Kasumi-1 (cell line): ENCODE results near the gene MMRN2.
A peak's percentile ranks its signal among the peaks of the same experiment; 100 is the strongest.
"Not testable (repeated sequence)": the region's sequence is repeated elsewhere in the genome, so short reads cannot be mapped to it uniquely, and the experiment has no call there.

Source experiments
- DNase-seq, 2 experiments: peaks; one replicate each; lab custom pipeline; 2025; lab: John Stamatoyannopoulos, UW

The MMRN2 gene

DNA sequence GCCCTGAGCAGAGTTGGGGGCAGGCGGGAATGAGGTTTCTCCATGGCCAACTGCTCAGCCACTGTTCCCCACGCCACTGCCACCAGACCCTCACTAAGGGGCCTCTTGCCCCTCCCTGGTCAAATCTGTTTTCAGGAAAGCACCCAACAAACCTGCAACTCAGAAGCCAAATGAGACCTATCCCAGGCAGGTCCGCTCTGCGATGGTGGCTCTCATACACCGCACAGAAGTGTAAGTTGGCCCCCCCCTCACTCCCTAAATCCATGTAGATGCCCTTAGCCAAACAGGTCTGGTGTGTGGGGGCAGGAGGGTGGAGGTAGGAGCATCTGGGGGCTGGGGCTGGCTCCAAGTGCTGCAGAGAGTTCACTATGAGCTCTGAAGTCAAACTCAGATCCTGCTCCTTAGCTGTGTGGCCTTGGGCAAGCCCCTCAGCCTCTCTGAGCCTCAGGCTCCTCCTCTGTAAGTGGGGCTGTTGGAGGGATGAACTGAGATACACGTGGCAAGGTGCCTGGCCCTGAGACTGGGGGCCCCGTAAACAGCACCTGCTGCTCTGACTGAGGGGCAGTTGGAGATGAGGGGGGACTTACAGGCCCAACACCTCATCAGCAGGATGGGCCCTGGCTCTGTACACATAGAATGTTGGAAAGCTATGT lies 1.1 kb downstream of the MMRN2 start:
- DNase-seq, result no peak

GRCh38 chr10:86955501-86956194 lies 1.8 kb downstream of the MMRN2 start:
- peak in 1 of 2 experiments; percentile 22 for DNase-seq

DNA sequence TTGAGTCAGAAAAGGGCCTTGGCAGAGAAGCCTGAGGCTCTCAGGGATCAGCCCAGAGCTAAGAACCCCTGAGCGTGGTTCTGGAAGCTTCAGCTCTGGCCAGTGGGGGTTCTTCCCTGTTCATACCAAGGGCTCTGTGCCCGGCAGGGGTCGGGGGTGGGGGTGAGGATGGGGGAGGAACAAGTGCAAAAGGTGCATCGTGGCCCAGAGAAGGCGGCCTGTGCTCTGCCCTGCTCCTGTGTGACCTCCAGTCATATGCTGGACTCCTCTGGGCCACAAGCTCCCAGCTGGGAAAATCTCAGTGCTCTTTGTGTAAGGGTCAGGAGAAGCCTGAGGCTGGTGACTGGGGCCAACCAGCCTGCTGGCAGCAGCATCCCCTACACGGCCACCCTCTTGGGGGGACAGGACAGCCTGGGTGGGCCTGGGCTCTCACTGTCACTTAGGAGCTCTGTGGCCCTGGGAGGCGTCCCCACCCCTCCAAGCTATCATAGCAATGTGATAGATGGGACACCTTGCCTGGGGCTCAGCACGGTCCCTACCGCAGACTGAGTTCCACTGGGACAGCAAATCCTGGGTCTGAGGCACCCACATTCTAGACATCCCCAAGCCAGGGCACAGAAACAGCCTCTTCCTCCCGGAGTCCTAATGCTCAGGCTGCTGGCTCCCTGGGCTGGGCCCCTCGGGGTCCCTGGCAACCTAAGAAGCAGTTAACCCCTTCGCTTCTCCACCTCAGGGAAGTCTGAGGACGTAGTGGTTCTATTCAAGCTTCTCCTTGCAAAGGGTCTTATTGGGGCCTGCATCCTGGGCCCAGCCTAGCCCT lies 2.5 kb downstream of the MMRN2 start:
- DNase-seq, result no peak

- no peak for DNase-seq
Measured at GRCh38 chr10:86953747-86954680, 3.4 kb downstream of the MMRN2 start.

- DNase-seq, result not testable (repeated sequence)
Measured at GRCh38 chr10:86952697-86953096, 4.7 kb downstream of the MMRN2 start.

DNA sequence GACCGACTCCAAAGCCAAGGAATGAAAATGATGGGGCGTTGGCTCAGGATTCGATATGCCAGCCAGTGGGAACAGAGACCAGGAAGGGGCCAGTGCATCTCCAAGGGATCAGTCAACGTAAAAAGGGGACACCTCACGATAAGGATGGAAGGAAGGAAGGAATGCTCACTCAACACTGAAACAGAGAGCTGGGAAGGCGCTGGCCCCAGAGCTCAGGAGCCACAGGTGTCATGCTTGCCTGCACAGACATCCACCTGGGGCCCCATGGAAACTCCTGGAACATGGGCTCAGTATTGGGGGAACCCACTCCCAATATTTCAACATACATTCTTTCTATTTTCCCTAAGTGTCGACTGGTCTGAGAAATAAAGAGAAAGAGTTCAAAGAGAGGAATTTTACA lies 5.3 kb downstream of the MMRN2 start:
- no peak for DNase-seq

DNA sequence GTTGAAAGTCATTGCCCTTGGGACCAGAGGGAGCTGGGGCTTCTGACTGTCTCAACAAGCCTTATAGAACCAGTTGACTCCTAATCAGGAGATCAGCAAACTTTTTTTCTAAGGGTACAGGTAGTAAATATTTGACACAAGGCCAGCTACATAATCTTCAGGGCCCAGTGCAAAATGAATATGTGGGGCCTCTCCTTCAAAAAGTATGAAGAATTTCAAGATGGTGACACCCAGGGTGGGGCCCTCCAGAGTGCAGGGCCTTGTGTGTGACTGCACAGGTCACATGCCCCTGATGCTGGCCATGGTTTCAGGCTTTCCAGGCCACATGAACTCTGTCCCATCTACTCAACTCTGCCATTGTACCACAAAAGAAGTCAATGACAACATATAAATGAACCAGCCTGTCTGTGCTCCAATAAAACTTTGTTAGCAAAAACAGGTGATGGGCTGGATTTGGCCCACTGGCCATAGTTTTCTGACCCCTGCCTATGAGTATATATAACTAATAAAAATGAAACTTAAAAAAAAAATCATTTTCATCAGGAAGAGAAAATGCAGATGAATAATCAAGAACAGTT lies 6.1 kb downstream of the MMRN2 start:
- DNase-seq, result no peak

DNA sequence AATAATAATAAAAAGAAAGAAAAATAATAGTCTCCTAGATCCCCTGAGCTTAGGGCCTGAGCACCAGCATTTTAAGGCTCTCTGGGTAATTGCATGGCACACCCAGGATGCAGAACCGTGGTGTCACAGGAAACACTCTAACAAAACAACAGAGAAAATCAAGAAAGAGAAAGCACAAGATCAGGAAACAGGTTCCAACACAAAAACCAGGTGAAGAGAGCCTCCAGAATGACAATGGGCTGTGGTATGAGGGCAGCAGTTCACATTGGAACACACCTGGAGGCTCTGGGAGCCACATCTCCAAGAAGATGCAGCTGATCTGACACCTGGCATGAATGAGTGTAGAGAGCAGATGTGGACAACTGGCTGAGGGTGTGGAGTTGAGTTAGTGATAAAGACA lies 7.1 kb downstream of the MMRN2 start:
- no peak for DNase-seq

DNA sequence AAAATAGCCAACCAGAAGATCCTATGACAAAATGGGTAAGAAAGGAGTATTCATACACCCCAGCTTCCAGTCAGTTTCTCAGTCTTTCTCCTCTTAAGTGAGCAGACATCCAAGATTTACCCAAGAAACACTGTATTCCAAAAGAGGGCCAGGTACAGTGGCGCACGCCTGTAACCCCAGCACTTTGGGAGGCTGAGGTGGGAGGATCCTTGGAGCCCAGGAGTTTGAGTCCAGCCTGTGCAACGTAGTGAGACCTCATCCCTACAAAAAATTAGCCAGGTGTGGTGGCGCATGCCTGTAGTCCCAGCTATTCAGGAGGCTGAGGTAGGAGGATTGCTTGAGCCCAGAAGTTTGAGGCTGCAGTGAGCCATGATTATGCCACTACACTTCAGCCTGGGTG lies 9.6 kb downstream of the MMRN2 start:
- DNase-seq, result not testable (repeated sequence)

- no peak for DNase-seq
Measured at GRCh38 chr10:86946213-86947155, 10.9 kb downstream of the MMRN2 start.

DNA sequence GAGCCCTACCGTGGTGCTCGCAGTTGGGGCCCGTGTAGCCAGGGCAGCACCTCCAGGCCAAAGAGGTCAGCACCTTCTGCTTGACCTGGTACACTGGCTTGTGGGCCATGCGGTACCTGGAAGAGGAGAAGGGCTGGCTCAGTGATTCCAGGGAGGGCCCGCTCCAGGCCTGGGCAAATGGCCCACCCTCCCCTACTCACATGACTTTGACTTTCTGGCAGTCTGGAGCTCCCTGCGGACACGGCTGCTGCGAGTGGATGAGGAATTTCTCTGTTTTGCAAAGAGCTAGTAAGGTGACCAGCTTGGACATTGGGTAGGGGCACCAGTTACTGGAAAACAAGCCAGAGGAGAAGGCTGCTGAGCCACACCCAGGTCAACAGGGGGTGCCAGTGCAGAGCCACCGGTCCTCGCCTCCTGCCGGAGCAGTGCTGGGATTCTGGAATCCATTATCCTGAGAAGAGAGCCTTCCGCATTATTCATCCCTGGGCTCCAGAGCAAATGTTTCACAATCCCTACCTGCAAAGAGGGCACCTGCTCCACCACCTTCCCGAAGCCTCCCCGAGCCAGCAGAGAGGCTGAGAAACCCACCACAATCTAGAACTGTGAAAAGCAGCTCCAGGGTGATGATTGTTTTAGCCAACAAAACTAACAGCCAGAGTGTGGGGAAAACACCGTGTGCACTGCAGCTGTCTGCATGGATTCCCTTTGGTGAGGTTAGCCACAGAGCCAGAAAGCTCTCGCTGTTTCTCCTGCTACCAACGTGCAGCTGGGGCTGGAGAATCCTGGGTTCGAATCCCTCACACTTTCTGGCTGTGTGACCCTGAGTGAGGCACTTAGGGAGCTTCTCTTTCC lies 11.8 kb downstream of the MMRN2 start:
- DNase-seq, result no peak

GRCh38 chr10:86944907-86945306 lies 12.5 kb downstream of the MMRN2 start:
- DNase-seq, result no peak

DNA sequence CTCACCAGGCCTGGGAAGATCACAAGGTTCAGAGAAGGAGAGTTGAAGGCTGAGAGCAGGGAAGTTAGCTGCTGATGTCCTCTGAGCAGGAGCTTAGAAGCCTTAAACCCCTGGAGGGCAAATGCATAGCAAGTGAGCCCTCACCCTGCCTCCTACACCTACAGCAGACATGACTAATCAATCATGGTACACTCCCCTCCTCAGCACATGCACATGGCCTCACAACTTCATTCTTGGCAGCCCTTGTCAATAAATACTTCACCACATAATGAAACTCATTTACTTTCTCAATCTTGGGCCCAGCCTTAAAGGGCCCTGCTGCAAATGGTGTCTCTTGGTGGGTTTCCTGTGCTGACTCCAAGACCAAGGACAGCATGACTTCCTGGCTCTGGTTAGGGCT lies 12.9 kb downstream of the MMRN2 start:
- DNase-seq, result no peak

DNA sequence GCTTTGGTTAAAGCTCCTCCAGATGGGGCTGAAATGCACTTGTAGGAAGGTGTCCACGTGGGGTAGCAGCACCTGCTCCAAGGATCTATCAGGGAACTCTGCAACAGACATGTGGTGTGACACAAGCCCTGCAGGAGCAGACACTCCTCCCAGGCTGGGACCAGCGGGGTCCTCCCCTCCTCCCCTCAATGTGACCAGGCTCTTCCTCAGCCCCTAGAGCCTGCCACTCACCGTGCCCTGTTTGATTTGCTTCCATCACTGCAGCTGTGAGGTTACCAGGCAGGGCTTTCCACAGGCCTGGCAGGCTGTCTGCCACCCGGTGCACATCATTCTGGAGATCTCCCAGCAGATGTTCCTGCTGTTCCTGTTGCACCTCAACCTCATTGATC lies 13.4 kb downstream of the MMRN2 start:
- no peak for DNase-seq

GRCh38 chr10:86943316-86944030 lies 13.9 kb downstream of the MMRN2 start:
- DNase-seq, result no peak

DNA sequence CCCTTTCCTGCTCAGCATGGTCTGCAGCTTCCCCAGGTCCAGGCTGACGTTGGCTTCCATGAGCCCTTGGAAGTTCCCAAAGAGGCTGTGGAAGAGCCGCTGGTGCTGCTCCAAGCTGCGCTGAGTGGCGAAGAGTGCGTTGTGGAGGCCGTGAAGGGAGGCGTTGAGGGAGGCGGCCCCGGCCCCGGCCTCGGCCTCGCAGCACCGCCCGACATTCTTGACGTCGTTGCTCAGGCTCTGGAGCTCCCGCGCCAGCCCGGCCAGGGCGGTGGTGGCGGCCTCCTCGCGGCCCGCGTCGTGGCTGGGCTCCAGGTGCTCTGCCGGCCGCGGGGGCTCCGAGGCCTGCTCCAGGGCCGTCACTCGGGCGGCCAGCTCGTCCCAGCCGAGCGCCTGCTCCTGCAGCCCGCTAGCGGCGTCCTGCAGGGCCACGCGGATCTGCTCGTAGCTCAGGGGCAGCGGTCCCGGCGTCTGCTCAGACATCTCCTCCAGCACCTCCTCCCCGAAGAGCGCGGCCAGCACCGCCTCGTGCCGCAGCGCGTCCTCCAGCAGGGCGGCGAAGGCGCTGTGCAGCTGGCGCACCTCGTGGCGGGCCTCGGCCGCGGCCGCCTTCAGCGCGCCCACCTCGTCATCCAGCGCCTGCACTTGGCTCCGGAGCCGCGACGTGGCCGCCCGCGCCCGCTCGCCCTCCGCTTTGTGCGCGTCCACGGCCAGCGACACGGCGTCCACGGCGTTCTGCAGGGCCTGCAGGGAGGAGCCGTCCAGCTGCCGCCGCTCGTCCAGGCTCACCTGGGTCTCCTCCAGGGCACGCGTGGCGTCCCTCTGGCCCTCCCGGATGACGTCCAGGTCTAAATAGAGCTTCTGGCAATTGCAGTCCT lies 14.7 kb downstream of the MMRN2 start:
- no peak for DNase-seq

DNA sequence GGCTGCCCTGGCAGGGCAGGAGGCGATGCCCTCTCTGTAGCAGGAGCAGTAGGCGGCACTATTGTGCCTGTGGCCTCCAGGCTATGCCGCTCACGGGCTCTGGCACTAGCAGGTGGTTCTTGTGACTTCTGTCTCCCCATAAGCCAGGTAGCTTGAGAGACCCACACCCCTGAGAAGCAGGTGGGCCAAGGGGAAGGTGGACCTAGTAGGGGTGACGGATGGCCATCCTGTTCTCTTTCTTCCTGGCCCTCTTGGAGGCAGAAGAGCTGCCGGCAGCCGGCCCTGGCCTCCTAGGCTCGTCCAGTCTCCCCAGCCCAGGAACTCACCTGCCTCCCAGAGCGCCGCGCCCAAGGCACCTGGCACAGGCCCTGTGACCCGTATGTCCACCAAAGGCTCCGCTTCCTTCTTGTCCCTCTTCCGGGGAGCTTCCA lies 15.4 kb downstream of the MMRN2 start:
- no peak for DNase-seq

DNA sequence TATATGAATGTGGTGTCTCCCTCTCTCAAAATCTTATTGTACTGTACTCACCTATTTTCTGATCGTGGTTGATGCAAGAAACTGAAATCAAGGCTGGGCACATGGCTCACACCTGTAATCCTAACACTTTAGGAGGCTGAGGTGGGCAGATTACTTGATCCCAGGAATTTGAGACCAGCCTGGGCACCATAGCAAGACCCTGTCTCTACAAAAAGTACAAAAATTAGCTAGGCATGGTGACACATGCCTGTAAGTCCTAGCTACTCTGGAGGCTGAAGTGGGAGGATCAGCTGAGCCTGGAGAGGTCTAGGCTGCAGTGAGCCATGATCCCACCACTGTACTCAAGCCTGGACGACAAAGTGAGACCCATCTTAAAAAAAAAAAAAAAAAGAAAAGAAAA lies 16.0 kb downstream of the MMRN2 start:
- no peak for DNase-seq
